Measurements from ENCODE around the gene RIBC1.

GRCh38 chrX:53398216-53398615 is 24.5 kb upstream of the RIBC1 start:
- no peak for TF ChIP-seq CTCF (IDR thresholded peaks at IDR 0.05)
- no peak for TF ChIP-seq POLR2A (IDR thresholded peaks at IDR 0.05)

Data from heart left ventricle (tissue), 13 donors.